ENCODE data around the gene ZNF738.
"Not testable (repeated sequence)": the region's sequence is repeated elsewhere in the genome, so short reads cannot be mapped to it uniquely, and the experiment has no call there.

The ZNF738 gene
- long read RNA-seq, donor 1, partial matches to known transcripts: 5 of 10 reads
- long read RNA-seq, donor 1, other reads (novel, unspliced or antisense): 0 of 10 reads
- long read RNA-seq, donor 2, transcript ZNF738-201 (5 exons, 2,442 nt): major isoform, 7 of 7 reads
- long read RNA-seq, donor 2, partial matches to known transcripts: 0 of 7 reads
- long read RNA-seq, donor 2, other reads (novel, unspliced or antisense): 0 of 7 reads
- long read RNA-seq, donor 3, transcript ZNF738-201 (5 exons, 2,442 nt): major isoform, 6 of 20 reads
- long read RNA-seq, donor 3, partial matches to known transcripts: 14 of 20 reads
- long read RNA-seq, donor 3, other reads (novel, unspliced or antisense): 0 of 20 reads
- long read RNA-seq, donor 4, partial matches to known transcripts: 6 of 10 reads
- long read RNA-seq, donor 4, other reads (novel, unspliced or antisense): 0 of 10 reads
- long read RNA-seq, donor 5, transcript ZNF738-201 (5 exons, 2,442 nt): major isoform, 5 of 6 reads
- long read RNA-seq, donor 5, partial matches to known transcripts: 0 of 6 reads
- long read RNA-seq, donor 5, other reads (novel, unspliced or antisense): 0 of 6 reads
- long read RNA-seq, donor 6, partial matches to known transcripts: 0 of 7 reads
- long read RNA-seq, donor 6, other reads (novel, unspliced or antisense): 0 of 7 reads
- long read RNA-seq, donor 7: 0 reads
- long read RNA-seq, donor 8, transcript ZNF738-201 (5 exons, 2,442 nt): major isoform, 5 of 8 reads
- long read RNA-seq, donor 8, partial matches to known transcripts: 0 of 8 reads
- long read RNA-seq, donor 8, other reads (novel, unspliced or antisense): 0 of 8 reads

- DNase-seq: peak; percentile 91
Observed at GRCh38 chr19:21358768-21359451, at the start of gene ZNF738. ZNF738 (plus strand) TSS chr19:21359000; CDS start chr19:21359141, 141 bp downstream.

- DNase-seq: not testable (repeated sequence)
Observed at GRCh38 chr19:21312807-21313206, 46.0 kb upstream of the ZNF738 start.

- DNase-seq: no peak
Observed at GRCh38 chr19:21314676-21315075, 44.1 kb upstream of the ZNF738 start.

- DNase-seq: no peak
Observed at GRCh38 chr19:21317821-21318220, 41.0 kb upstream of the ZNF738 start.

DNA sequence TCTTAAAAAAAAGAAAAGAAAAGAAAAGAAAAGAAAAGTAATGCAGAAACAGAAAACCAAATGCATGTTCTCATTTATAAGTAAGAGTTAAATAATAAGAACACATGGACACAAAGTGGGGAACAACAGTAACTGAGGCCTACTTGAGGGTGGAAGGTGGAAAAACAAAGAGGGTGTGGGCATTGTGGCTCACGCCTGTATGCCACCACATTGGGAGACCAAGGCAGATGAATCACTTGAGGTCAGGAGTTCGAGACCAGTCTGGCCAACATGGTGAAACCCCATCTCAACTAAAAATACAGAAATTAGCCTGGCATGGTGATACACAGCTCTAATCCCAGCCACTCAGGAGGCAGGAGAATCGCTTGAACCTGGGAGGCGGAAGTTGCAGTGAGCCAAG is 37.7 kb upstream of the ZNF738 start:
- DNase-seq: no peak

DNA sequence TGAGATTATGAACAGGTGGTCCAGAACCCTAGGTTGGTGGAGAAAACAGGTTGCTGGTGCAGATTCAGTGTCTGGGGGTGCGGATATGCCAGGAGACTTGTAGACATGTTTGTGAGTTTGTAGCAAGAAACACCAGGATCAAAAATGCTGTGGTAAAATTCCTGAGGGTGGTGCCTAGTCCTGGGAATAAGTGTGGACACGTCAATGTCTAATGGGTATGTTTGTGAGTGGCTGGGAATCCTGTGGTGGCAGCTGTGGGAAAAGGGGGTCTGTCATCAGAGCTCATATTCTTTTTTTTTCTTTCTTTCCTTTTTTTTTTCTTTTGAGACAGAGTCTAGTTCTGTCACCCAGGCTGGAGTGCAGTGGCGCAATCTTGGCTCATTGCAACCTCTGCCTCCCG is 36.8 kb upstream of the ZNF738 start:
- DNase-seq: no peak

- no peak for DNase-seq
Observed at GRCh38 chr19:21322528-21322927, 36.3 kb upstream of the ZNF738 start.

- no peak for DNase-seq
Observed at GRCh38 chr19:21323000-21323399, 35.8 kb upstream of the ZNF738 start.

DNA sequence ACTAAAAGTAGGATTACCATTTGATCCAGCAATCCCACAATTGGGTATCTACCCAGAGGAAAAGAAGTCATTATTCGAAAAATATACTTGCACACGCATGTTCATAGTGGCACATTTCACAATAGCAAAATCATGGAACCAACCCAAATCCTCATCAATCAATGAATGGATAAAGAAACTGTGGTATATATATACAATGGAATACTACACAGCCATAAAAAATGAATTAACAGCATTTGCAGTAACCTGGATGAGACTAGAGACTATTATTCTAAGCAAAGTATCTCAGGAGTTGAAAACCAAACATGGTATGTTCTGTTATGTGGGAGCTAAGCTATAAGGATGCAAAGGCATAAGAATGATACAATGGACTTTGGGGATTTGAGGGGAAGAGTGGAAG is 32.6 kb upstream of the ZNF738 start:
- no peak for DNase-seq

DNA sequence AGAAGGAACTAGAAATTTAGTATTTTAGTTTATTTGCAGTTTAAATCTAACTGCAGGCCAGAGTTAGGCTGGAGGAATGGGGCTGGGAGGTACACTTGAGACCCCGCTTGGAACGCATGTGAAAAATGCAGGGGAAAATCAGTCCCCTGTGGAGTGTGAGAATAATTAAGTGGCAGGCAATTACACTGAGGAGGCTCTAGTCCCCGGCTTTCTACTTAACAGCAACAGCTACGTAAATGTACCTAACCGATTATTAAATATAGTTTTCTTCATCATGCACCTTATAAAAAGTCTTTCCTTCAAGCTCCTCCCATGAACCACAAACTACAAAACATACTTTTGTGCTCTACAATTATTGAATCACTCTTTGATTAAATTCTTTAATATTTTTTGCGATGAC is 30.4 kb upstream of the ZNF738 start:
- no peak for DNase-seq

DNA sequence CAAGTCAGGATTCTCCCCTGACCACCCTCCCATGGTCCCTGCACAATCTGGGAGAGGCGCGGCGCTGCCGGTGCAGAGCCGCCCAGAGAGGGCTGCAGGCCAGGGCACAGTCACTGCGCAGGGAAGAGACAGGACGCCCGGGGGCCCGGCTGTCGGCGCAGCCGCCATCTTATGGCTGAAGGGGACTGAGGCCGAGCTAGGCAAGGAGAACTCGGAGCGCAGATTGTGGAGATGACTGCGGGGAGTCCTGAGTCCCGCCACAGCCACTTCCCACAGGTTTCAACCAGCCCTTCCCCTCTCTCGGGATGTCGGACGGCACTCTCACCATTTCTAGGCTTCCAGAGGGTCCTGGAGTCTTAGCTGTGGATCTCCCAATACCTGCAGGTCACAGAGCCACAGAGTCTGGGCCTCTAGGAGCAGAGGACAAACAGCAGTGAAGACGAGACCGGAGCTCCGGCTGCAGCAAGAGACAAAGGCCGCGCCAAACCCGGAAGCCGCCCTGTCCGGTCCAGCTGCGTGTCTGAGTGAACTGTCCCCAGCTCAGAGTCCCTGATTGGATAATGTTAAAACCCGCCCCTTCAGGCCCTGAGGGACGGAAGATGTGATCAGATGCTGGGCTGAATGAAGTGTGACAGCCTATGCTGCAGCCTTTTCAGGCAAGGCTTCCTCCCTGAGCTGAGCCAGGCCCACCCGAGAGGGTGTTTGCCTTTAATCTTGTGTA is 29.8 kb upstream of the ZNF738 start, which contains the start of gene ZNF708:
ZNF708 (minus strand) TSS at position 526 of the 721 bp plus-strand sequence; CDS start at position 328, 198 bp downstream.
- DNase-seq: peak; percentile 92

- DNase-seq: no peak
Observed at GRCh38 chr19:21335721-21336120, 23.1 kb upstream of the ZNF738 start.

DNA sequence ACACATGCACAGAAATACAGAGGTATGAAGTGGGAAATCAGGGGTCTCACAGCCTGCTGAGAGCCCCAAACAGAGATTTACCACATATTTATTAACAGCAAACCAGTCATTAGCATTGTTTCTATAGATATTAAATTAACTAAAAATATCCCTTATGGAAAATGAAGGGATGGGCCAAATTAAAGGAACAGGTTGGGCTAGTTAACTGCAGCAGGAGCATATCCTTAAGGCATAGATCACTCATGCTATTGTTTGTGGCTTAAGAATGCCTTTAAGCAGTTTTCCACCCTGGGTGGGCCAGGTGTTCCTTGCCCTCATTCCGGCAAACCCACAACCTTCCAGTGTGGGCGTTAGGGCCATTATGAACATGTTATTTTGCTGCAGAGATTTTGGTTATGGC is 14.0 kb upstream of the ZNF738 start:
- not testable (repeated sequence) for DNase-seq

DNA sequence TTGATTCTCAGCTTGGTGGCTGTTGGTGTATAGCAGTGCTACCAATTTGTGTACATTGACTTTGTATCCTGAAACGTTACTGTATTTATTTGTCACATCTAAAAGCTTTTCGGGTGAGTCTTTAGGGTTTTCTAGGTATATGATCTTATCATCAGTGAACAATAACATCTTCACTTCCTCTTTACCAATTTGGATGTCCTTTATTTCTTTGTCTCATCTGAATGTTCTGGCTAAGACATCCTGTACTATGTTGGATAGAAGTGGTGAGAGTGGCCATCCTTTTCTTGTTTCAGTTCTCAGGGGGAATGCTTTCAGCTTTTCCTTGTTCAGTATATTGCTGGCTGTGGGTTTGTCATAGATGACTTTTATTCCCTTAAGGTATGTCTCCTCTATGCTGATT is 6.0 kb upstream of the ZNF738 start:
- no peak for DNase-seq

DNA sequence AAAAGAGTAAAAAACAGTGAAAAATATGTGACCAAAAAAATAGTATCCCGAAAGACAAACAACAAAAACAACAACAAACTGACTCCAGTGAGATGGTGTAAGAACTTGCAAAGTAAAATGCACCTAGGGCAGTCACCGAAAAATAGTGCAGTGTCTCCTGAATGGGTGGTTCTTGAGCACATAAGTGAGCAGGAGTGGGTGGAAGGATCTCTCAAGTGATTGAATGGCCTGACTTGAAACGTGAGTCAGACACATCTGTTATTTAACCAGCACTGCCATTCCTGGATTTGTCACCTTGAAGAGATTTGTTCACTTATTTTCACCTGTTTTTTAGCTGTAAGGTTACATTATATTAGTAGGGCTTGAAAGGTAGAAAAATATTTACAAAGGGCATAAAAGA is 3.5 kb downstream of the ZNF738 start:
- no peak for DNase-seq

DNA sequence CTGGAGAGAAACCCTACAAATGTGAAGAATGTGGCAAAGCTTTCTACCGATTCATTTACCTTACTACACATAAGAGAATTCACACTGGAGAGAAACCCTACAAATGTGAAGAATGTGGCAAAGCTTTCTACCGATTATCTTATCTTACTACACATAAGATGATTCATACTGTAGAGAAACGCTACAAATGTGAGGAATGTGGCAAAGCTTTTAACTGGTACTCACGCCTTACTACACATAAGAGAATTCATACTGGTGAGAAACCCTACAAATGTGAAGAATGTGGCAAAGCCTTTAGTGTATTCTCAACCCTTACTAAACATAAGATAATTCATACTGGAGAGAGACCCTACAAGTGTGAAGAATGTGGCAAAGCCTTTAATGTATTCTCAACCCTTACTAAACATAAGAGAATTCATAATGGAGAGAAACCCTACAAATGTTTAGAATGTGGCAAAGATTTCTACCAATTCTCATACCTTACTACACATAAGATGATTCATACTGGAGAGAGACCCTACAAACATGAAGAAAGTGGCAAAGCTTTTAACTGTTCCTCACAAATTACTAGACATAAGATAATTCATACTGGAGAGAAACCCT is 25.3 kb downstream of the ZNF738 start:
- DNase-seq: no peak

DNA sequence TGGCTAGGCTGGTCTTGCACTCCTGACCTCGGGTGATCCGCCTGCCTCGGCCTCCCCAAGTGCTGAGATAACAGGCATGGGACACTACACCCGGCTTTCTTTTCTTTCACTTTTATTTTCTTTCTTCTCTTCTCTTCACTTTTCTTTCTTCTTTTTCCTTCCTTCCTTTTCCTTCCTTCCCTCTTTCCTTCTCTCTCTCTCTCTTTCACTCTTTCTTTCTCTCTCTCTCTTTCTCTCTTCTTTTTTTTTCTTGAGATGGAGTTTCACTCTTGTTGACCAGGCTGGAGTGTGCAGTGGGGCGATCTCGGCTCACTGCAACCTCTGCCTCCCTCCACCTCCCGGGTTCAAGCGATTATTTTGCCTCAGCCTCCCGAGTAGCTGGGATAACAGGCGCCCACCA is 37.3 kb downstream of the ZNF738 start:
- DNase-seq: no peak

DNA sequence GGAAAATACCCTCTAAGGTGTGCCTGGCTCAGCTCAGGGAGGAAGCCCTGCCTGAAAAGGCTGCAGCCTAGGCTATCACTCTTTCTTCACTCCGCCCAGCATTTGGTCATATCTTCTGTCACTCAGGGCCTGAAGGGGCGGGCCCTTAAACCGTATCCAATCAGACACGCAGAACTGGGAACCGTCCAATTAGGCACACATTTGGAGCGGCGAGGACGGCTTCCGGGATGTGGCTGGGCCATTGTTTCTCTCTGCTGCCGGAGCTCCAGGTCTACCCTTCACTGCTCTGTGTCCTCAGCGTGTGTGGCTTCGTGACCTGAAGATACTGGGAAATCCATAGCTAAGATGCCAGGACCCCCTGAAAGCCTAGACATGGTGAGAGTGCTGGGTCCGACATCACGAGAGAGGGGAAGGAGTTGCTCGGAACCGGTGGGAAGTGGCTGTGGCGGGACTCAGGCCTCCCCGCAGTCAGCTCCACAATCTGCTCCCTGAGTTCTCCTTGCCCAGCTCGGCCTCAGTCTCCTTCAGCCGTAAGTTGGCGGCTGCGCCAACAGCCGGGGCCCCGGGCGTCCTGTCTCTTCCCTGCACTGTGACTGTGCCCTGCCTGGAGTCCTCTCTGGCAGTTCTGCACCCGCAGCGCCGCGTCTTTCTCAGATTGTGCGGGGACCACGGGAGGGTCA is 38.2 kb downstream of the ZNF738 start, which contains the start of gene ZNF493:
ZNF493 (plus strand) TSS at position 241 of the 680 bp plus-strand sequence; CDS start at position 346, 105 bp downstream.
- DNase-seq: peak; percentile 91

- no peak for DNase-seq
Observed at GRCh38 chr19:21398851-21399250, 40.1 kb downstream of the ZNF738 start.

DNA sequence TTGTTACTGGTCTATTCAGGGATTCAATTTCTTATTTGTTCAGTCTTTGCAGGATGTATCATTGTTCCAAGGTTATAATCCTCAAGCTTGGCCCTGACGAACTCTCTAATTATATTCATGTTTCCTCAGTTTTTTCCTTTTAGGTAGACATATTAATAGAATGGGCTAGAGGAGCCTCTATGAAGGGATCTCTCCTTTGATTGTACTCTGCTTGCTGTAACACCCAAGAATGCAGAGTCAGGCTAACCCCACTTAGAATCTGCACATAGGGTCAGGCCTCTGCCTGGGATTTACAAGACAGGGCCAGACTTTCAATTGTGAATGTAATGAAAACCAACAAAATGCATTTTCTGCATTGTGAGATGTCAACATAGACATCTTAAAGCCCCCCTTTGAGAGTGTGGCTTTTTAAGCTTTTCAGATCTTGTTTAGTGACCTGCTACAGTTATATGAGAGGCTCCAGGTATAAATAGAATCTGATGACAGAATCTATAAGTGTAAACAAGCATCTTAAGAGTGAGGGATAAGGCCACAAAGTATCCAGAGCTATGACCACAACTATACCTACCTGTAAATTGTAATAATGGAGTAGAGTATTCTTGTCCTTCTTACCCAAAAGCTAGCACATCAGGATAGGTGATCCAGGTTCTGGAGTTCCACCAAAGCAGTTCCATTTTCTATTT is 43.6 kb downstream of the ZNF738 start:
- DNase-seq: no peak
